Activated CD8-positive, alpha-beta memory T cell treated with anti-CD3 and anti-CD28 coated beads, Interleukin-2, amount 50 U/mL, for 24 hours (primary cell): ENCODE measurements around the gene SLC6A16.

Experiments
- DNase-seq: peaks from one replicate; pipeline ENCODE4 v3.0.0-alpha.2; 2020; ENCODE audit errors: extremely low read depth

The SLC6A16 gene

DNA sequence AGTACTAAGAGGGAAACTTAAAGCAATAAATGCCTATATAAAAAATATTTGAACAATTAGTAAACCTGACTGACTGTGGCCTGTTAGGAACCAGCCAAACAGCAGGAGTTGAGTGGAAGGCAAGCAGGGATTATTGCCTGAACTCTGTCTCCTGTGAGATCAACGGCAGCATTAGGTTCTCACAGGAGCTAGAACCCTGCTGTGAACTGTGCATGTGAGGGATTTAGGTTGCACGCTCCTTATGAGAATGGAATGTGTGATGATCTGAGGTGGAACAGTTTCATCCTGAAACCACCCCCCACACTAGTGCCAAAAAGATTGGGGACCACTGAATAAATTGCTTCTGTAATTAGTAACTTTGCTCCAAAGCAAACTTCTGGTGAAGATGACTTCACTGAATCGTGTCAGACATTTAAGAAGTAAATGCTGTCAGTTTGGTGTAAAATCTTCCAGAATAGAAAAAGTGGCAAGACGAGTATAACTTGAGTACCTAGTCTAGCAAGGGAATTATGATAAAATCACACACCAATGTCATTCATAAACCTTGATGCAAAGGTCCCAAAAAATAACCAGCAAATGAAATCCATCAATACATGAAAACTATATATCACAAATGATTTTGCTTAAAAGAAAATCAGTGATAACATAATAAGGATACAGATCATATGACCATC is 53.8 kb downstream of the SLC6A16 start:
- DNase-seq, result no peak

DNA sequence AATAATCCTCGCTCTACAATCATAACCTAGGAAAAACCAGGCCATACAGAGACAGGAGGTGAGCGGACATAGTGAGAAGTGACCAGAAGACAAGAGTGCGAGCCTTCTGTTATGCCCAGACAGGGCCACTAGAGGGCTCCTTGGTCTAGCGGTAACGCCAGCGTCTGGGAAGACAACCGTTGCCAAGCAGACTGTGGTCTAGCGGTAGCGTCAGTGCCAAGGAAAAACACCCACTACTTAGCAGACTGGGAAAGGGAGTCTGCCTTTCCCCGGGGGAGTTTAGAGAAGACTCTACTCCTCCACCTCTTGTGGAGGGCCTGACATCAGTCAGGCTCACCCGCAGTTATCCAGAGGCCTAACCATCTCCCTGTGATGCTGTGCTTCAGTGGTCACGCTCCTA is 58.6 kb downstream of the SLC6A16 start:
- peak; percentile 10 for DNase-seq

DNA sequence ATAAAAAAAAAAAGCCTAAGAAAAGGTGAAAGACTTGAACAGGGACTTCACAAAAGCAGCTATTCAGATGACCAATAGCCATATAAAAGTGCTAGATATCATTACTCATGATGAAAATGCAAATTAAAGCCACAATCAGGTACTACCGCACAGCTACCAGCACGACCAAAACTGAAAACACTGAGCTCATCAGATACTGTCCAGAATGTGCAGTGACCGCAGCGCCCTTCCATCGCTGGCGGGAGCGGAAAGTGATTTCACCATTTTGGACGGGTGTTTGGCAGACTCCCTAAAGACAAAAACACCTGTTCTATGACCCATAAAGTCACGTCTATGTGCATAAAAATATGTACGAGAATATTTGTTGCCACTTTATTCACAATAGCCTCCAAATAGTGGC is 60.7 kb downstream of the SLC6A16 start:
- no peak for DNase-seq

DNA sequence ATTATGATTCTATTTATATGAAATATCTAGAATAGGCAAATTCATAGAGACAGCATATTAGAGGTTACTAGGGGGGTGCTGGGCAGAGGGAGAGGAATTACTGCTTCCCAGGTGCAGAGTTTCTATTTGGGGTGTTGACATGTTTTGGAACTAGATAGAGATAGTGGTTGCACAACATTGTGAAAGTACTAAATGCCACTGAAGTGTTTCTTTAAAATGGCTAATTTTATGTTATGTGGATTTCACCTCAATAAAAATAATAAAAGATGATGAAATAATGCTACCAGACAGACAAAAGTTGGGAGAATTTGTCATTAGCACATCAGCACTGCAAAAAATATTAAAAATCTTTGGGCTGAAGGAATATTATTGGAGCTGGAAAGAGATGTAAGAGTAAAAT is 63.4 kb downstream of the SLC6A16 start:
- DNase-seq, result no peak

DNA sequence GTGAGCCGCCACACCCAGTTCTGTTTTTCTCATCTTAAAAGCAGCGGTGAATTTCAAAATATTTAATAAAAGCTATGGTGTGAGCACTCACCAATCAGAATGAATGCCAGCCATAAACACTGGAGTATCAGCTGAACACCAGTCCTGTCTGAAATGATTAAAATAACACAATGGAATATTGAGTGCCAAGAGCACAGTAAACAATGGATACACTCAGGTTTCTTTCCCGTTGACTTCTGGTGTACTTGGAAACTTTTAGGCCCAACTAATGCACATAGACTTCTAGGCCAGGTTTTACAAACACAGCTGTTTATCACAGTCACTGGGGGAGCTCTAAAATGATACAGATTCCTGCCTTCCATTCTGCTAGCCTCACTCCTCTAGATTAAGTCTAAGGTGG is 68.3 kb downstream of the SLC6A16 start:
- no peak for DNase-seq

DNA sequence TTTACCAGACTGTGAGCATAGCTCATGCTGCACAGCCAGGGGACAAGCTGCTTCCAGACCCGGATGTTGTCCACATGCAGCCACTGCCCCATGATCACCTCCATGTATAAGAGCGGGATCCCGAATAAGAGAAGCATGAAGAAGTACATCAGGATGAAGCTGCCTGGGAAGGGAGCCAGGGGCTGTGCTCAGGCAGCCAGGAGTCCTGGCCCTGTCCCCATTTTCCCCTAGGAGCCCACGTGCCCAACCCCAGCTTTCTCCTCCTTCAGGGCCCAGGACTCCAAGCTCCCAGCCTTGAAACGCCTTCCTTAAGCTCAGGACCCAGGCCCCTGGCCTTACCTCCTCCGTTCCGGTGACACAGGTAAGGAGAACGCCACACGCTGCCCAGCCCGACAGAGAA is 69.3 kb downstream of the SLC6A16 start:
- no peak for DNase-seq

DNA sequence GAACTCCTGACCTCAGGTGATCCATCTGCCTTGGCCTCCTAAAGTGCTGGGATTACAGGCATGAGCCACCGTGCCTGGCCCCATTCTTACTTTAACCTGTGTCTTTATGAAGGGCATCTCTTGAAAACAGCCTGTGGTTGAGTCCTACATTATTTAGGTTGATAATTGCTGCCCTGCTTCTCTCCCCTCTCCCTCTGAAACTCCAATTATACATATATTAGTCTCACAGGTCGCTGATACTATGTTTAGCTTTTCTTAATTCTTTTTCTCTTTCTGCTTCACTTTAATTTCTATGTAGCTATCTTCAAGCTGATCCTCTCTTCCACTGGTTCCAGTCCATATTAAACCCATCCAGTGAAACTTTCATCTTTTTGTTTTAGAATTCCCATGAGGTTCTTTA is 75.1 kb downstream of the SLC6A16 start:
- no peak for DNase-seq

DNA sequence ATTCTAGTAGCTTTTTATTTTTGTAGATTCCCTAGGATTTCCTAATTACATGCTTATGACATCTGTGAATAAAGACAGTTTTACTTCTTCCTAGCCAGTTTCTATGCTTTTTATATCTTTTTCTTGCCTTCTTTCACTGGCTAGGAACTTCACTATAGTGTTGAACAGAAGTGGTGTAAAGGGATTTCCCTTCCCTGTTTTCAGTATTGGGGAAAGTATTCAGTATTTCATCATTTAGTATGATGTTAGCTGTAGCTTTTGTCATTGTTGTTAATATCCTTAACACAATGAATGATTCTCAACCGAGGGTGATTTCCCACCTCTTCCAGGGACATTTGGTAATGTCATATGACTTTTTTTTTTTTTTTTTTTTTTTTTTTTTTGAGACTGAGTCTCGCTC is 77.3 kb downstream of the SLC6A16 start:
- DNase-seq, result no peak

DNA sequence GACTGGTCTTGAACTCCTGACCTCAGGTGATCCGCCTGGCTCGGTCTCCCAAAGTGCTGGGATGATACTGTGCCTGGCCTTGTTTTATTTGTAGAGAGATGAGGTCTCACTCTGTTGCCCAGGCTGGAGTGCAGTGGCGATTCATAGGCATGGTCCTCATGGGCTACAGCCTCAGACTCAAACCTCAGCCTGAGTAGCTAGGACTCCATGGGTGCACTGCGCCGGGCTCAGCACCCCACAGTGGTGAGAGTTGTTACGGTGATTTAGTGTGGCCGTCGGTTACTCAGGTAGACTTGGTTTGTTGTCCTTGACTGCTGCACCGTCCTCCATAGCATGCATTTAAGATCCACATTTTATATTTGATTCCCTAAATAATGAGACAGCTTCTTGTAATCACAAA is 80.7 kb downstream of the SLC6A16 start:
- DNase-seq, result no peak

DNA sequence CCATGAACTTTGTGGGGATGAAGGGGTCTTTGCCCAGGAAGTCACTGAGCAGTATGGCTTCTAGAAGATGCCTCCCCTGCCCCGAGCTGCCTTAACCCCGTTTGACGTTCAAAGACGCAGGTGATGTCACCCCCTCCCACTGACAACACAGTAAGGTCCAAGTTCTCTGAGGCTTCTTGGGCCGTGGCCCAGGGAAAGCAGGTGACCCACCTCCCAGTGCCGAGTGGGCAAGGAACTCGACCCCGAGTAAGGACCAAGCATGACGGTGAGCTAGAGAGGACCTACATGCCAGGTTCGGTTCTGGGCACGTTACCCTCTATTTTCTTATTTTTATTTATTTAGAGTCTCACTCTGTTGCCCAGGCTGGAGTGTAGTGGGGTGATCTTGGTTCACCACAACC is 81.3 kb downstream of the SLC6A16 start:
- DNase-seq, result no peak

DNA sequence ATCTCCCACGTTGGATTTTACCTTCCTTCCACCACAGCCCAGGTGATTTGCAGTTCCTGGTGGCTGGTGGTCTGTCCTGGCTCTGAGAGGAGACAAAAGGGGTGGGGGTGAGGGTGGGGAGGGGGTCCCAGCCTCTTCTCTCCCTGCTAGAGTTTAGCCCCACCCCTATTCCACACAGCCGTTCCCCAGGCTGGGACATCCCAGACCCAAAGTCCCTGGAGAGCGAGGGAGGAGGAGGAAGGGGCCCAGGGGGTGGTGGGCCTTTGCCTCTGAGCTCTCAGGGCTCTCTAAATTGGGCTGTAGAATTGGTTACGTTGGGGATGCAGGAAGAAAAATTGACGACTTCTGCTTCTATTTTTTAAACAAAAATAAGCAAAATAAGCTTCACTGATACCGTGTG is 81.9 kb downstream of the SLC6A16 start:
- DNase-seq, result no peak

DNA sequence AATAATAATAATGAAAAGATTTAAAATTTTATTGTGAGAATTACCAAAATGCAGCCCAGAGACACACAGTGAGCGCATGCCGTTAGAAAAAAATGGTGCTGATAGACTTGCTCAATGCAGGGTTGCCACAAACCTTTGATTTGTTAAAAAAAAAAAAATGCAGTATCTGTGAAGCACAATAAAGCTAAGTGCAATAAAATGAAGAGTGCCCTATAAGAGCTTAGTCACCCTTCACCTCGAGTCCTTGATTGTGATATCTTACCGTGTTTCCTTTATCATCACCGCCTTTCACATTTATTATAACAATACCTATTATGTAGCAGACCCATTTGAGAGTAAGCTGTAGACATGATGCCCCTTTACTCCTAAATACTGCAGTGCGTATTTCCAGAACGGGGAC is 83.2 kb downstream of the SLC6A16 start:
- no peak for DNase-seq
